NCI-H1694 treated with DMSO at 0.1 percent for 48 hours (cell line): ENCODE results near the gene NAV1.

Experiments used
- DNase-seq: peaks from one replicate; lab custom pipeline; 2025; lab: John Stamatoyannopoulos, UW

The NAV1 gene

DNA sequence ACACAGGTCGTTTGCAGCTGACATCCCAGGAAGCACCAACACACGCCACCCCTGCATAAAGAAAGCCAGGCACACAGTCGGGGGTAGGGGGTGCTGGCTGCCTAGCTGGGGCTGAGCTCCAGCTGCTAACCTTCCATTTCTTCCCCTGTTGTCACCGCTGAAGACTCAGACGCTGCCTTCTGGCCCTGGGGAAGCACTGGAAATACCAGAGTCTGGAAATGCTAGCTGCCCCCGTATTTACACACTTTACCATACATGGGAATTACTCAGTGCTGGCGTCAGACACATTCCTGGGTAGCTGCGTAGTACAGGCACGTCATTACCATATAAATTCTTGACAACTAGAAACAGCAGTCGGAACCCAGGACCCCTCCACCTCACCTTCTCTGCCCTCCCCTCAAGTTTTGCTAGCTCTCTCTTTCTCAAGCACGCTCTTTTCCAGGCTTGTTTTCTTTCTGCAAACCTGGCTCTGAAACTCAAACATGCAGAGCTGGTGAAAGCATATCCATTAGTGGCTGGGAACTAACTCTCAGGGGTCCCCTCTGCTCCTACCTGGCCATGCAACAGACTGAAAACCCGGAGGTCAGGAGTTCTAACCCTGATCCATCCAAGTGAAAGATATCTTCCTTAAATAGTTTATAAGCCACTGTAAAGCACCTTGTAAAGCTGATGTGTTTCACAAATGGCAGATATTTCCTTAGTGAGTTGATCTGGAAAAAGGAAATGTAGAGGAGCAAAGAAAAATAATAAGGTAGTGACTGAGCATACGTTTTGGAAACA lies 35.3 kb upstream of the NAV1 start:
- DNase-seq, result no peak

DNA sequence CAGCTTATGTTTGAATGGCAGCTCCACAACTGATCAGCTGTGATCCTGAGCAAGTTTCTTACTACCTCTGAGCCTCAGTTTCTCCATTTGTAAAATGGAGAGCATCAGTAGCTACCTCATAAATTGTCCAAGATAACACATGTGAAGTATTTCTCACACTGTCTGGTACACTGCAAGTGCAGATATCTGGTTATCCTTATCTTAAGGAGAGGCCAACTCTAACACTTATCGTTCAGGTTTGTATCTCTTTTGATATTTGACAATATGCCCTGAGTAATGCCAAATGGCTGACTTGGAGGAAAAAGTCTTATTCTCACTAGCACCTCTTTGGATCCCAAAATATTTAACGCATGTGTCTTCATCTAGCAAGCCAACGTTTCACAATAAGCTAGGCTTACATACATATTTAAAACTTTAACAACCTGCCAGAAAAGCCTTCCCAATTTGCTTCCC lies 34.7 kb upstream of the NAV1 start:
- DNase-seq, result no peak

DNA sequence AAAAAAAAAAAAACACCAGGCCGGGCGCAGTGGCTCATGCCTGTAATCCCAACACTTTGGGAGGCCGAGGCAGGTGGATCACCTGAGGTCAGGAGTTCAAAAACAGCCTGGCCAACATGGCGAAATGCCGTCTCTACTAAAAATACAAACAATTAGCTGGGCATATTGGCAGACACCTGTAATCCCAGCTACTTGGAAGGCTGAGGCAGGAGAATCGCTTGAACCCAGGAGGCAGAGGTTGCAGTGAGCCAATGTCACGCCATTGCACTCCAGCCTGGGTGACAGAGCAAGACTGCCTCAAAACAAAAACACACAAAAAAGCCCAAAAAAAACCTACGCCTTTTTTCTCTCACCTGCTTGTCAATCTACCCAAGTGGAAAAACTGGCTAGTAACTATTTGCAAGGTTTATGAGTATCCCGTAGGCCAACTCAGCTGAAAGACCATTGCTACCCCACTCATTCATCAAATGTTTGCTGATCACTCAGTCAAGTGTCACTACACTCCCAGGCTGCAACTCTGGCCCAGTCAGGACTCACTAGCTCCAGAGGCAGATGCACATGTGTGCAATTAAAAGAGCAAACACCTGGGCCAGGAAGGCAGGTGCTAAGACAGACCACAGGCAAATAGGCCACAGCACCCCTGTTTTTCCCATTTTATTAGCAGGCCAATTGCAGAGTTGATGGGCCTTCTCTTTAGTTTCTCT lies 34.0 kb upstream of the NAV1 start:
- DNase-seq, result no peak

DNA sequence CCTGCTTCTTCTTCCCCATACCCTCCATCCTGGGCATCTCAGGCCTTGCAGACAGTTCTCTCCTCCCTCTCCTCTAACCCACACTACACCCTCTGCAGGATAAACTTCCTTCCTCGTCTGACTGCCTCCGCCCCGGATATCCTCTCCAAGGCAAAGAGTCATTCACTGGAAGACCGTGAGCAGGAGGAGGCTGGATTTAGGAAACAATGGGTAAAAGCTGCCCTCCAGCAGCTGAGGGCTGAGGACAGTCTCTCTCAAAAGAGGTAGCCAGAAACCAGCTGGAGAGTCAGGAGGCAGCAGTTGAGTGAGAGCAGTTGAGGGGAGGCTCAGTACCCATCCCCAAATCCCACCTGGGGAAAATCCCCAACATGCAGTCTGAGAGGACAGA lies 33.4 kb upstream of the NAV1 start:
- DNase-seq, result no peak

DNA sequence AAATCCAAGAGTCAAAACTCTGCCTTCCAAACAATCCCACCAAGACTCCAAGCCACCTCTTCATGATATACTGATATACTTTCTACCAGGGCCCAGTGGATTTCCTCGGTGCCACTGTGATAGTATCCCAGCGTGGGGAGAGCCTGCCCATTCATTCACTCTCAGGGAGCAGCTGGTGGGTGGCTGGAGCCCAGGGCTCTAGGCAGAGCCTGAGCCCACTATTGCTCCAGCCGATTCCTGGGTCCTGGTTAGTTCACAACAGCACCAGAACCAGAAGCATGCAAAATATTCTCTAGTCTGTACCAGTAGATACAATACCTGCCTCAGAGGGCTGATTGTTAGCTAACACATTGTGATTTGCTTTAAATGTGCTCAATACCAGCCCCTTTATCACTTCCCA lies 32.8 kb upstream of the NAV1 start:
- no peak for DNase-seq

DNA sequence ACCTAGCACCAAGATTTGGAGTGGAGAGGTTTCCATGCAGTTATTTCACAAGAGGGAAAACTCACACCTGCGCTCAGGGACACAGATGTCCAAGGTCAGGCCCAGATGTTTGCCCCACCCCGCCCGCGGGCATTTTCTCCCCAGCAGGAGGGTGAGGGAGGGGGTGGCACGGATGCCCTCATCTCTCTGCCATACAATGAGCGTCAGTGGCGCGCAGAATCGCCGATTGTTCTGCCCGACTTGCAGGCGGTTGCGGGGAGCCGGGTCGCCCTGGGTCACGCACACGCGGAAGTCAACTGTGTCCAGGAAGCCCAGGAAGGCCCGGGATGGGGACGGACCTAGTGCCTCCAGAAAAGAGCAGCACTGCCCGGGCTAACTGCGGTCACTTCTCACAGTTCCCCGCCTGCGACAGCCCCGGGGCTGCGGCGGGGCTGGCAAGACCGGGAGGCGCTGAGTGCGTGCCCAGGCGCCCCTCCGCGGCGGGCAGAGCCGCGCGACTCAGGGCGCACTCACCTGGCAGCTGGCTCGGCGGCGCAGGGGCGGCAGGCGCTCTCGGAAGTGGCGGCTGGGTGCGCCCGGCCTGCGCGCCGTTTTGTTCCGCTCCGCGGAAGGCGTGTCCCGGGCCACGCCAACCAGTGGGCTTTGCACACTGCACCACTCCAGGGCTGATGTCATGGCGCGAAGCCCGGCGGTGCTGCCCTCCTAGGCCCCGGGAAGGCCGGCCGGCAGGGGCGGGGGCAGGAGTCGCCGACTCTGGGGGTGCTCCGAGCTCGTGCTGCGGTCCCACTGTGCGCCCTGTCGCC lies 32.2 kb upstream of the NAV1 start, which contains the start of gene CSRP1:
CSRP1 (minus strand) TSS at position 567 of the 803 bp plus-strand sequence. CDS start 10,820 bp downstream, outside the sequence.
- peak; percentile 44 for DNase-seq

DNA sequence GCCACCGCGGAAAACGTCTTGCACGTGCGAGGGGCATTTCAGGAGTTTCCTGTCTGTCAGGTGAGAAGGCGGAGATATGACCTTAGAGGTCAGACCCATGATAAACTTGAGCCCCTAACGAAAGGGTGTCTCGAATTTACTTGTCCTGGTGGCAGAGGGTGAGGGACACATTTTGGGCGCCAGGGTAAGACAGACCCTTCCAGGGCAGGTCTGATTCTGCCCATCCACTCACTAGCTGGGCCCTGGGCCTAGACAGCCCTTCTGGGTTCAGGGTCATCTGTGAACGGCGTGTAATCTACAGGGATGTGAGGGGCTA lies 31.6 kb upstream of the NAV1 start:
- DNase-seq, result no peak

DNA sequence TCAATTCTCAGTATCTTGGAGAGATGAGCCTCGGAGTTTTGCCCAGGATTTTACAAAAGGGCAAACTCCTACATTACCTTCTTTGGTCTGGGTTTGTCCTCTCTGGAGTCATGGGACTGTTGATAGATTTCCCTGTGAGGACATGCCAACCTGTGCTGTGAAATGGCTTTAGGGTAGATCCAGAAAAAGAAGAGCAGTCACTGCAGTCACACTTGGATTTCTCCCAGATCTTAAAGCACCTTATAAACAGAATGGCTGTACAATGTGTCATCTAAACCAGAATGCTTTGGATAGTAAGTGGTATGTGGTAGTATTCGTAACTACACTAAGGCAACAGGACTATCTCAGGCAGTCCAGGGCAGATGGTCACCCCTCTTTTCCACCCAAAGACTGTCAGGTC lies 30.1 kb upstream of the NAV1 start:
- no peak for DNase-seq

DNA sequence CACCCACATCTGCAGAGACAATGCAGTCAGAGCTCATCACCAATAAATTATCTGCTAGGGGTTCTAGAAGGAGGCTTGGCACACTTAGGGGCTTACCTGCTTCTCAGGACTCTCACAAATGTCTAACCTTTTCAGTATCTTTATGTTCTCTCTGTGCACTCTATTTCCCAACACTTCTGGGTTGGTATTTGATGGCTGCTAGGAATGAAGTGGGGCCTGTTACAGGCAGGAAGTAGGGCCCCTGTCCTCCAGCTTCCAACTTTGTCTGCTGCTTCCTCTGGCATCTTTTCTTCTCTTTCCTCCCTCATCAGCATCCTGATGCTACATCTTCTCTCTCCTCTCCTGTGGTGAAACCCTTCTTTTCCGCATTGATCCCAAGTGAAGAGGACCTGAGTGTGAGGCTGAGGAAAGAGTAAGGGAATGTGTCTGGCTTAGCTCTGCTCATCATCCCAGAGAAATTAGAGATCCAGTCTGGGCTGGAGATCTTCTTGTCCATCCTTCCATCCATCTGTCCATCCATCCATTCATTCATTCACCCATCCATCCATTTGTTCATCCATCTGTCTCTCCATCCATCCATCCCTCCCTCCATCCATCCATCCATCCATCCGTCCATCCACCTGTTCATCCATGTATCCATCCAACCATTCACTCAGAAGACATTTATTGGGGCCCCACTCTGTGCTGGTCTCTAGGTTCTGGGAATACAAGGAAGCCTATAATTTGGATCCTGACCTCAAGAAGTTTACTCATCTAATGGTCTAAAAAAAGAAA lies 29.1 kb upstream of the NAV1 start:
- no peak for DNase-seq

DNA sequence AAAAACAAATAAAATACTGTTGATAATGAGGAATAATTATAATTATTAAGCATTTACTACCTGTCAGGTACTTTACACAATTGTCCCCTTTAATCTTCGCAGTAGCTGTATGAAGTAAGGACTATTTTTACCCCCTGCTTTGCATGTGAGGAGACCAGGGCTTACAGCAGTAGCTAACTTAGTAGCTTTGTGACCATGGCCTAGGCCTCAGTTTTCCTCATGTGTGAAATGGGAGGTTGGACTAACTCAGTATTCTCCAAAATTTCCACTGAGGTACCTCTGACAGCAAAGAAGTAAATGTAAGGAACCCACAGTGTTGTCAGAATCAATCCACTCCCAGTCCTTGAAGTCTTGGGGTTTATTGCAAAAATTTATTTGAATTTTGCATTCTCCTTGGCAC lies 28.2 kb upstream of the NAV1 start:
- no peak for DNase-seq

DNA sequence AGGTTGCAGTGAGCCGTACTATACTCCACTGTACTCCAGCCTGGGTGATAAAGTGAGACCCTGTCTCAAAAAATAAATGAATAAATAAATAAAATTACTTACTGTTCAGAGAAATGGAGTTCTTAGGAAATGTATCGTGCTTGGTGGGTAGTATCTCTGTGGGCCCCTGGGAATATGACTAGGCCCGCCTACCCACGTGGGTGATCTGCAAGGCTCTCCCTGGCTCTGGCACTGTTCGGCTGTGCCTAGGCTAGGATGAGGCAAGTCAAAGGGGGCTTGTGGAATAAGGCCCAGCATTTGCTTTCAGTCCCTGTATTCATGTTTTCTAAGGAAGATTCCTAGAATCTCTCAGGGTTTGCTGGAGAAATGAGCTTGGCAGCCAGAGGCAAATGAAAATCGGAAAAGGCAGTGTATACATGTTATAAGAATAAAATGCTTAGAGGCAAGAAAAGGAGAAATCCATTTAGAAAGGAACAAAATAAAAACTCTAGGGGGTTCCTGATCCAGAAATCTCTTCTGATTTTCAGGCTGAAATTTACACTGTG lies 27.5 kb upstream of the NAV1 start:
- no peak for DNase-seq

DNA sequence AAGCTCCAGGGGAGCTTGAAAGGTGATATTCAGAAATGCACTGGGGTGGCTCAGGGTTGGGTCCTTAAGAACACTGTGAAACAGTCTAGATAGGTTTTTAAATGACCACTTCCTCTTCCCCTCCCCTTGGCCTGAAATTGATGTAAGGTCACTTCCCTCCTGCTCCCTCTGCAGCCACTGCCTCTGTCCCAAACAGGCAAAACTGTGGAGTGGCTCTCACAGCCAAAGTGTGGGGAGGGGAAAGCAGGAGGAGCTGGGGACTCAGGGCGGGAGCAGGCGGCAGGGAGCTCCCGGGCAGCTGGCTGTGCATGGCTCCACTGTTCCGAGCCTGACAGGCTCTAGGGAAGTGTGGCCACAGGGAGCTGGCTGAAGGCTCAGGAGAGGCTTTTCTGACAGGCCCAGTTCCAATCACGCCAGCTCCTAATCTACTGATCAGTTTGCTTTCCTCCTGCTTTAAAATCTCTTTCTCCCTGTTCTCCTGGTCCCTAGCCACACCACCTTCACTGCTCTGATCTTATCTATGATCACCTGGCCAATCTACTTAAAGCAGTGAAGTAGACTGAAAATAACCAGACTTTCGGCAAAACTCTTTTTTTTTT lies 26.9 kb upstream of the NAV1 start:
- no peak for DNase-seq

DNA sequence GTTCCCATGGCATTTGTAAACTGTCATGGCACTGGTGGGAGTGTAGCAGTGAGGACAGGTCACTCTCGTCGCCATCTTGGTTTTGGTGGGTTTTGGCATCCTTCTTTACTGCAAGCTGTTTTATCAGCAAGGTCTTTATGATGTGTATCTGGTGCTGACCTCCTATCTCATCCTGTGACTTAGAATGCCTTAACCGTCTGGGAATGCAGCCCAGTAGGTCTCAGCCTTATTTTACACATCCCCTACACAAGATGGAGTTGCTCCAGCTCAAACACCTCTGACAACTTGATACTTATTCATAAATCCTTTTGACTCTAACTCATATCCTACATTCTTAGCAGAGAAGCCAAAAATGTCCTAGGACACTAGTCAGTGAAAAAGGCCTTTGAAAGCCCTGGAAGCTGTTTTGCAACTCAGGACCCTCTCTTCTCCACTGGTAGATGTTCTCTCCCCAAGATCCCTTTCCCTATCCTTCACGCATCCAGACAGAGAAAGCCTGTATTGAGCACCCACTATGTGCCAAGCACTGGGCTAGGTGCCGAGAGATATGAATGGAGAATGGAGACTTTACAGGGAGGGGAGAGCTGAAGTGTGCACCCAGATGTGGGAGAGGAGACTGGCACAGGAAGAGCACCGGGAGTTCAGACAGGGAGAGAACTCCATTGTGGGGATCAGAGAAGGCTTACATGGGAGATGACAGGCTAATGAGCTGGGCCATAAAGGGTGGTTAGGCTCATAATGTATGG lies 25.3 kb upstream of the NAV1 start:
- no peak for DNase-seq

DNA sequence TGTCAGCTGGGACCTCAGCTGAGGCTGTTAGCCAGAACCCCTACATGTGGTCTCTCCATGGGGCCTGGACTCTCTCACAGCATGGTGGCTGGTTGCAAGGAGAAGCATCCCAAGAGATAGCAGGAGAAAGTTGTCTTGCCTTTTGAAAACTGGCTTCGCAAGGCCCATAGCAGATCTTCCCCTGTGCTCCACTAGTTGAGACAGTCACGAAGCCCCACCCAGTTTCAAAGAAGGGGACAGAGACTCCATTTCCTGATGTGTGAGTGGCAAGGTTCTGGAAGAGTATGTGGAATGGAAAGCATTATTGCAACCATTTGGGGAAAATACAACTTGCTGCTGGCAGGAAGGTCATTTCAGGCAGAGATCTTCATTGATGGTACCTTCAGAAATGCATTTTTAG lies 24.5 kb upstream of the NAV1 start:
- no peak for DNase-seq

DNA sequence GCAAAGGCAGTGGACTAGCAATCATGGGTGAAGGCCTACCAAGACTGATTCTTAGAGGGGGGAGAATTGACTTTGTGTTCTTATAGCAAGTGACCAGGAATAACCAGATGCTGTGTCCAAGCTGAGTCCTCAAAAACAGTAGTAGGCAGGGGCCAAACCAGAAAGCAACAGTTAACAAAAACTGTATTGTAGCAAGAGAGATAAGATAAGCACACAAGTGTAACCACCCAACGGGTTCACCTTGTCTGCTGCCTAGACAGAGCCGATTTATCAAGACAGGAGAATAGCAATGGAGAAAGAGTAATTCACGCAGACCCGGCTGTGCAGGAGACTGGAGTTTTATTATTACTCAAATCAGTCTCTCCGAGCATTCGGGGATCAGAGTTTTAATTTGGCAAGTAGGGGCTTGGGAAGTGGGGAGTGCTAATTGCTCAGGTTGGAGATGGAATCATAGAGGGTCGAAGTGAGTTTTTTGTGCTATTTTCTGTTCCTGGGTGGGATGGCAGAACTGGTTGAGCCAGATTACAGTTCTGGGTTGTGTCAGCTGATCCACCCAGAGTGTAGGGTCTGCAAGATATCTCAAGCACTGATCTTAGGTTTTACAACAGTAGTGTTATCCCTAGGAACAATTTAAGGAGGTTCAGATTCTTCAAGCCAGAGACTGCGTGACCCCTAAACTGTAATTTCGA lies 23.7 kb upstream of the NAV1 start:
- no peak for DNase-seq

DNA sequence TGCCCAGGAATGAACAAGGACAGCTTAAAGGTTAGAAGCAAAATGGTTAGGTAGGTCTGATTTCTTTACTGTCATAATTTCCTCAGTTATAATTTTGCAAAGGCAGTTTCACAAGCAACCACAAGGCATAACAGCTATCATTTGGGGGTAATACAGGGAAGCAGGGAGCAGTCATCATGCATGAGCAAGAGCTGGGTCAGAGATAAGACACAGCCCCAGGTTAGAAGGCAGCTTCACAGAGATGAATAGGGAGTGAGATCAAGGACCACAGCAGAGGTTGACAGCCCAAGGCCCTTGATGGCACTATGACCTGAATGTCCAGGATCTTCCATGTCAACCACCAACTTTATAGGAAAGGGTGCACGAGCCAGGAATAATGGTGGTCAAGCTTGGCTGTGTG lies 23.0 kb upstream of the NAV1 start:
- no peak for DNase-seq

DNA sequence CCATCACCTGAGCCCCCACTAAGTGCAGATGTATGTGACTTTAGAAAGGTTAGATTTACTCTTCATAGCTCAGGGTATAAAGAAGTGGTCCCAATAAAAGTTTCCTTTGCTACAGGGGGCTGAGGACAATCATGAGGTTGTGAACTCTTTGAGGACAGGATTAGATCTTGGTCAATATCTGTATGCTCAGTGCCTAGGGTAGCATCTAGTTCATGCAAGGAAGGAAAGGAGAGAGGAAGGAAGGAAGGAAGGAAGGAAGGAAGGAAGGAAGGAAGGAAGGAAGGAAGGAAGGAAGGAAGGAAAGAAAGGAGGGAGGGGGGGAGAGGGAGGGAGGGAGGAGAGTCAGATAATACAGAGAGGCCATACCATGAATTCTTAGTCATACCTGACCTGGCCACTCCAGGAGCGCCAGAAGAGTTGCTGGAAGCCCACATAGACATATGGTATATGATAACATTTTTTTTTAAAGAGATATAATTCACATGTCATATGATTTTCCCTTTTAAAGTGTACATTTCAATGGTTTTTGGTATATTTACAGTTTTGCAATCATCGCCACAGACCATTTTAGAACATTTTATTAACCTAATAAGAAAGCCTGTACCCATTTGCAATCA lies 22.3 kb upstream of the NAV1 start:
- no peak for DNase-seq

DNA sequence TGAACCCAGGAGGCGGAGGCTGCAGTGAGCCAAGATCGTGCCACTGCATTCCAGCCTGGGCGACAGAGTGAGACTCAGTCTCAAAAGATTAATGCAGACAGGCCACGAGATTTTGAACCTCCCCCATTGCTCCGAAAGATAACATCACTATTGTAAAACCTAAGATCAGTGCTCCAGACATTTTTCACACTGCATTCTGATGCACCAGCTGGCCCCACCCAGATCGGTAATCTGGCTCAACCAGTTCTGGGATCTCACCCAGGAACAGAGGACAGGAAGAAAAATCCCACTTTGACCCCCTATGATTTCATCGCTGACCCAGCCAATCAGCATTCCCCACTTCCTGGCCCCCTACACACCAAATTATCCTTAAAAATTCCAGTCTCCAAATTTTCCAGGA lies 21.3 kb upstream of the NAV1 start:
- no peak for DNase-seq

DNA sequence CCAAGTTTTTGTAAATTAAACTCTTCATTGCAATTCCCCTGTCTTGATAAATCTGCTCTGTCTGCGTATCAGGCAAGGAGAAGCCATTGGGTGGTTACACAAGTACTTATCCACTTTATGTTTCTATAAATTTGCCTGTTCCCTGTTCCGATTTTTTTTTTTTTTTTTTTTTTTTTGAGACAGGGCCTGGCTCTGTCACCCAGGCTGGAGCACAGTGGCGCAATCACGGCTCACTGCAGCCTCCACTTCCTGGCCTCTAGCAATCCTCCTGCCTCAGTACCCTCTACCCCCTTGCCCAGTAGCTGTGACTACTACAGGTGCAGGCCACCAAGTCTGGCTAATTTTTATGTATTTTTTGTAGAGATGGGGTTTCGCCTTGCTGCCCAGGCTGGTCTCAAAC lies 20.9 kb upstream of the NAV1 start:
- DNase-seq, result no peak
